ENCODE data around the gene ABI2.
"Not testable (repeated sequence)": the region's sequence is repeated elsewhere in the genome, so short reads cannot be mapped to it uniquely, and the experiment has no call there.

ABI2 gene

GRCh38 chr2:203327901-203328759, at the start of gene ABI2:
Gene ABI2, plus strand, starts transcription at chr2:203328394. Its CDS starts 121 bp downstream, at chr2:203328515.
- peak; percentile 52 for DNase-seq (ENCODE audit: low spot score)

DNA sequence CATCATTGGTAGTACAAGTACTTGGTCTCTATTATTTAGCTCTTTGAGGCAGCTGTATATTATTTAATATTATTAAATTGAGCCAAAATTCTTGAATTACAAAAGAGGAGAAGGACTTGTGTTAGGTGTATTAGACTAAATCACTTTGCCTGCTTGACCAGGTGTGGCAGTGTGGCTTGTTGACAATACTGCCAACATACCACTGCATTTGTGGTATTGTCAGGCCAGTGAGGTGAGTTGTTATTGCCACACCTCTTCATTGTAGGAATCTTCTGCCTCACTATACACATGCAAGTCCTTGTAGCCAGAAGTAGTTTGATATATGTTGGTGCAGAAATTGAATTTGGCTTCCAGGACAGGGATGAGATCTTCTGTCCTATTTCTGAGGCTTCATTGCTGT, 48.9 kb upstream of the ABI2 start:
- DNase-seq (ENCODE audit: low spot score) = no peak

DNA sequence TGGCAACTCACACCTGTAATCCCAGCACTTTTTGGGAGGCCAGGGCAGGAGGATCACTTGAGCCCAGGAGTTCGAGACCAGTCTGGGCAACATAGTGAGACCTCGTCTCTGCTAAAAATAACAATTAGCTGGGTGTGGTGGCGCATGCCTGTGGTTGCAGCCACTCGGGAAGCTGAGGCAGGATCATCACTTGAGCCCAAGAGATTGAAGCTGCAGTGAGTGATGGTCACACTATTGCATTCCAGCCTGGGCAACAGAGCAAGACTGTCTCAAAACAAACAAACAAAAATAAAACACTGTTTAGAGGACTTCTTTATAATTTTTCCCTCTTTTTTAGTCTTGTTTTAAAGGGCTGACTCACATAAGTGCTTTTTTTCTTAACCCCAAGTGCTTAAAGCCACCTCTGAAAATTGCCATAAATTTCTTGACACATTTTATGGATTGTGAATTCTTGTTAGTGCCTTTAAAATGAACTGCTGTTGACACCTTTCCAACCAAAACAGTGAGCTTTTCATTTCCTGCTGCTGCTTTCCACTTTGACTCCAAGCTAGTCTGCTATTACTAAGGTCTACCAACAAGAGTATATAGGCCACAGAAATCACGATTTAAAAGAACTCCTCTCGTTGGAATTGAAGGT, 47.6 kb upstream of the ABI2 start:
- DNase-seq (ENCODE audit: low spot score) = no peak

DNA sequence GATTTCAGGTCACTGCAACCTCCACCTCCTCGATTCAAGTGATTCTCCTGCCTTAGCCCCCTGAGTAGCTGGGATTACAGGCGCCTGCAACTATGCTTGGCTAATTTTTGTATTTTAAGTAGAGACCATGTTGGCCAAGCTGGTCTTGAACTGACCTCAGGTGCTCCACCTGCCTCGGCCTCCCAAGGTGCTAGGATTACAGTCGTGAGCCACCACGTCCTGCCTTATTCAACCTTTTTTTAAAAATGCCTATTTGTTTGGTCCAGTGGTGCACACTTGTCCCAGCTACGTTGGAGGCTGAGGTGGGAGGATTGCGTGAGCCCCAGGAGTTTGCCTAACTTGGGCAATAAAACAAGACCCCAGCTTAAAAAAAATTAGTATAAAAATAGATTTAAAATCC, 46.1 kb upstream of the ABI2 start:
- DNase-seq (ENCODE audit: low spot score) = no peak

DNA sequence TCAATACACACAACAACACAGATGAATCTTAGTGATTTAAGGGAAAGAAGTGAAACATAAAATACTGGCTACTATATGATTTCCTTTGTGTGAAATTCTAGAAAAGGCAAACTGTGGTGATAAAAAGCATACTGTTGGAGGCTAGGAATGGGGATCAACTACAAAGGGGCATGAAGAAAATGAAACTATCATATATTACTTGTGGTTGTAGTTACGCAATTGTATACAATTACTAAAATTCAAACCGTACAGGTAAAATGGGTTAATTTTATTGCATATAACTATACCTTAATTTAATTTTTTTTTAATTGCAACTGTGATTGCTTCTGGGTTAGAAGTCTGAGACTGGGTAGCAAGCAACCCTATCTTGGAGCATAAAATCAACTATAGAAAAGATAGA, 41.7 kb upstream of the ABI2 start:
- no peak for DNase-seq (ENCODE audit: low spot score)

- no peak for DNase-seq (ENCODE audit: low spot score)
Measured at GRCh38 chr2:203301667-203302066, 26.5 kb upstream of the ABI2 start.

GRCh38 chr2:203302586-203302985, 25.6 kb upstream of the ABI2 start:
- DNase-seq (ENCODE audit: low spot score) = not testable (repeated sequence)

GRCh38 chr2:203310688-203311436, 17.3 kb upstream of the ABI2 start:
- DNase-seq (ENCODE audit: low spot score) = no peak

DNA sequence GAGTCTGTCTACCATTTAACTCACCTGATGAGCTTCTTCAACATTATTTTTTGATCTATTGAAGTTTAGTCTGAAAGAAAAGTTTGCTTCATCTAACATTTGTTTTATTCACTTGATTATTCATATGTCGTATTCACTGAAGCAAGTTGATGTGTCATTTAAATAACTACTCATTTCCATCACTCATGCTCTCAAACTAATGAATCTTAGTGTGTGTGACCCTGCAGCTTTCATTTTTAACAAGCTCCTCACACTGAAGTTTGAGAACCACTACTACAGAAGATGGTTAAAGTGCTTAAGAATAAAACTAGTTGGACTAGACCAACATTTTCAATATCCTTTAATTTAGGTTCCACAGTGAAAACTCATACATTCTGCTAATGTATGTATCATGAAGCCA, 1.8 kb upstream of the ABI2 start:
- no peak for DNase-seq (ENCODE audit: low spot score)

DNA sequence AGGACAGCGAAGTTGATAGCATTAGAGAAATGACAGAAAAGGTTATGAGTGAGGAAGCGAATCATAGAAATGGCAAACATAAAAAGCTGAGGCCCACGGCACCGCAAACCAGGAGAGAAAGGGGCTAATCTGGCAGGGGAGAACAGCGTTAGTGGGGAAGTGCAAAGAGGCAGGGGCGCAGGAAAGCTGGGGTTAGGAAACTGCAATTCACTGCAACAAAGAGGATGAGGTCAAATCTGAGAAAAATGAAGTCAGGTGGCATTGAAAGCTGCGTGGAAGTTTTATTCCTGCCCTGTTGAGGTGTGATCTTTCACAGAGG, 653 bp upstream of the ABI2 start:
- no peak for DNase-seq (ENCODE audit: low spot score)

GRCh38 chr2:203328760-203329540, 756 bp downstream of the ABI2 start:
- peak; percentile 11 for DNase-seq (ENCODE audit: low spot score)

GRCh38 chr2:203330434-203330833, 2.2 kb downstream of the ABI2 start:
- no peak for DNase-seq (ENCODE audit: low spot score)

- no peak for DNase-seq (ENCODE audit: low spot score)
Measured at GRCh38 chr2:203338322-203338721, 10.1 kb downstream of the ABI2 start.

- no peak for DNase-seq (ENCODE audit: low spot score)
Measured at GRCh38 chr2:203340791-203341487, 12.7 kb downstream of the ABI2 start.

DNA sequence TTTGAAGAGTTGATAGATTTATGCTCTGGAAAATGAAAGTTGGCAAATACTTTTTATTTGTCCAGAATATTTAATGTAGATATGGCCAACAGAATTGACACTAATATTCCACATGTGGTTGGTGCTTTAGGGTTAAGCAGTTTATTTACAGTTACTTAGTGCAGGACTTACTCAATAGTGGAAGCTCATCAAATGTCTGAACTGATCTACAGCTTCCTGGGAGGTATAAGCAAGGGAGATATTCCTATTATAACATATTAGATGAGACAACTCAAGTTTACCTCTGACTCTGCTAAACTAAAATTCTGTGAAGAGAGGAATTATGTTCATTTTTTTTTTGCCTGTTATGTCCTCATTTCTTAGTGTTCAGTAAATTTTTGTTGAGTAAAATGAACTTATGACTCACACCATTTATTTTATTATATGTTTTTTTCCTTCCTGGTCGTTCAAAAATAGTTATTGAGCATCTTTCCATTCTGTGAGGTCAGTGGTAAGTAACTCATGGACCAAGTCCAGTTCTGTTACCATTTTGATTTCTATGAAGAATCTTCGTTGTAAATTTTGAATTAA, 13.6 kb downstream of the ABI2 start:
- no peak for DNase-seq (ENCODE audit: low spot score)

DNA sequence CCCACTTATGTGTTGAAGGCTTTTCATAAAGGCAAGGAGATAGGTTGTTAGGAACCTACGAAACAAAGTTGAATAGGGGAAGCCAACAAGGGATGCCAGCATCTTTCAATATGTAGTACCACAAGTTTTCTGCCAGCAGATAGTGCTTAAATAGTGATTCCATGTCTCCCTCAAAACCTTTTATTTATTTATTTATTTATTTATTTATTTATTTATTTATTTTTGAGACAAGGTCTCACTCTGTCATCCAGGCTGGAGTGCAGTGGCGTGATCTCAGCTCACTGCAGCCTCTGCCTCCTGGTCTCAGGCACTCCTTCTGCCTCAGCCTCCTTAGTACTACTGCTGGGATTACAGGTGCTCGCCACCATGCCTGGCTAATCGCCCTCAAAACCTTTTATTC, 14.2 kb downstream of the ABI2 start:
- DNase-seq (ENCODE audit: low spot score) = not testable (repeated sequence)

DNA sequence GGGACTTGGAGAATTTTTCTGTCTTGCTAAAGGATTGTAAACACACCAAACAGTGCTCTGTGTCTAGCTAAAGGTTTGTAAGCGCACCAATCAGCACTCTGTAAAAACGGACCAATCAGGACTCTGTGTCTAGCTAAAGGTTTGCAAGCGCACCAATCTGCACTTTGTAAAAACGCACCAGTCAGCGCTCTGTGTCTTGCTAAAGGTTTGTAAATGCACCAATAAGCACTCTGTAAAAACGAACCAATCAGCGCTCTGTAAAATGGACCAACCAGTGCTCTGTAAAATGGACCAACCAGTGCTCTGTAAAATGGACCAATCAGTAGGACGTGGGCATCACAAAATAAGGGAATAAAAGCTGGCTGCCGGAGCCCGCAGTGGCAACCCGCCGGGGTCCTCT, 16.5 kb downstream of the ABI2 start:
- no peak for DNase-seq (ENCODE audit: low spot score)

DNA sequence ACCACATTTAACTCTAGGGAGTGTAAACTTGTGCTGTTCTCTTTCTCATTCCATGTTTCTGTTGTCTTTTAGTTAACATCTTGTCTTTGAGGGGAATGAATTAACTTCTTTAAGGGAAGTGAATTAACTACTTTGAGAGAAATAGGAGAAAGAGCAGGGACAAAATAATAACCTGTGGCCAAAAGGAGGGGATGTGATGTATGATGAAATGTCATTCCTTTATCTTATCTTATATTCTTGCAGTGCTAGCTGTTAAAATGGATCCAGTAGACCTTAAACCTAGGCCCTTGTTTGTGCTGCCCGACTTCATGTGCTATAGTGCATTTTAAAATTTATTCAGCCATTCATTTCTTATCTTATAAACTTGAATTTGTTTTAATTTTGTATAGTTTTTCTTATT, 18.4 kb downstream of the ABI2 start:
- DNase-seq (ENCODE audit: low spot score) = no peak

DNA sequence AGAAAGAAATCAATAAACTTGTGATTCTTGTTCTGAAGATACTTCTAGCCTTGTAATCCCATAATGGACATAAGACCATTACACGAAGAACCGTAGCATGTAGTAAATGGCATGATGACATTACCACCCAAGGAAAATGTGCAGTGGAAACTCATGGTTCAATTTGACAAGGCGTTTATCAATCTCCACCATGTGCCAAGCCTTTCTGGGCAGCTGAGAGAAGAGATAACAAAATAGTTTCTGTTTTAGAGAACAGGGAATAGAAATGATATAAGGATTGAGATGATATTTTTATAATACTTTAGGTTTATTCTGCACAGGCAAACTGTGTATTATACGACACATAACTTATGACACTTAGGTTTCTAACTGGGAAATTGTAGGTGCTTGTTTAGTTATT, 19.2 kb downstream of the ABI2 start:
- DNase-seq (ENCODE audit: low spot score) = no peak

DNA sequence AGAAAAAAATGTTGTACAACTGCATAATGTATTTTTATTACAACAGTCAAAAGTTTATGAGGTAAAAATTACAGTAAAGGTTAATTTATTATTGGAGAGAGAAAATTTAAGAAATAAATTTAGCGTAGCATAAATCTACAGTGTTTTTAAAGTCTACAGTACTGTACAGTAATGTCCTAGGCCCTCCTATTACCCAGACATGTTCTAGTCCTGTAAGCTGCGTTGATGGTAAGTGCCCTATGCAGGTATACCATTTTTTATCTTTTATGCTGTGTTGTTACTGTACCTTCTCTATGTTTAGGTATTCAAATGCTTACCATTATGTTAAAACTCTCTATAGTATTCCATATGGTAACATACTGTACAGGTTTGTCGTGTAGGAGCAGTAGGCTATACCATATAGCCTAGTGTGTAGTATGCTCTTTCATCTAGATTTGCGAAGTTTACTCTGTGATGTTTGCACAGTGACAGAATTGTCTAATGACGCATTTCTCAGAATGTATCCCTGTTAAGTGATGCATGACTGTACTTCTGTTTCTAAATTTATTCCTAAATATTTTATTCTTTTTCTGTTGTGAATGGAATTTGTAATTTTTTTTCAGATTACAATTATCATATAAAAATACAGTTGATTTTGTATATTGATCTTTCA, 24.5 kb downstream of the ABI2 start:
- DNase-seq (ENCODE audit: low spot score) = no peak

GRCh38 chr2:203354966-203355365, 26.8 kb downstream of the ABI2 start:
- no peak for DNase-seq (ENCODE audit: low spot score)
